ENCODE data around the gene NPAS3. TPM values are rescaled to one million over a fixed set of nuclear protein-coding genes. Genes with fewer than 3 reads are reported as not detected.

NPAS3 gene
- total RNA-seq, 1 donor from 2014 or later: 2.4 TPM

DNA sequence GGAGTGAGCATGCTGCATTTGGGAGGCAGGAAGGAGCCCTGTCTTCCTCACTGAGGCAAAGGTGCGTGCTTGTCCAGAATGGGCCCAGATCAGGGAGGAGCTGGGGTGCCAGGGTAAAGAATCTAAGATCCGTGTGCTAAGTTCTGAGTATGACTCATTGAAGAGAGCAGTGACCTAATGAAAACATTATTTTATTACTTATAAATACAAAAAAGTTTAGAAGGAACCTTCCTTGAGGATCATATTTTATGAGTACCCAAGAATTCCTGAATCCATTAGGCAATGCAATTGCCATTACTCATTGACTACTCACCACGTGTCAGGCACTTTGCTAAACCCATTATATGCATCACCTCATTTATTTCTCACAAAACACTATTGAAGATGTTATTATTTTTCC, 747.5 kb downstream of the NPAS3 start:
- H3K27ac Mint-ChIP-seq (ENCODE audit: unreplicated experiment): peak overlapping the region; percentile 6
- DNase-seq (ENCODE audit: extremely low spot score, unreplicated experiment): no peak
- no peaks in the 10 kb centered on the region for H3K36me3 Mint-ChIP-seq (ENCODE audit: unreplicated experiment)
- TF ChIP-seq, protein P1, sequence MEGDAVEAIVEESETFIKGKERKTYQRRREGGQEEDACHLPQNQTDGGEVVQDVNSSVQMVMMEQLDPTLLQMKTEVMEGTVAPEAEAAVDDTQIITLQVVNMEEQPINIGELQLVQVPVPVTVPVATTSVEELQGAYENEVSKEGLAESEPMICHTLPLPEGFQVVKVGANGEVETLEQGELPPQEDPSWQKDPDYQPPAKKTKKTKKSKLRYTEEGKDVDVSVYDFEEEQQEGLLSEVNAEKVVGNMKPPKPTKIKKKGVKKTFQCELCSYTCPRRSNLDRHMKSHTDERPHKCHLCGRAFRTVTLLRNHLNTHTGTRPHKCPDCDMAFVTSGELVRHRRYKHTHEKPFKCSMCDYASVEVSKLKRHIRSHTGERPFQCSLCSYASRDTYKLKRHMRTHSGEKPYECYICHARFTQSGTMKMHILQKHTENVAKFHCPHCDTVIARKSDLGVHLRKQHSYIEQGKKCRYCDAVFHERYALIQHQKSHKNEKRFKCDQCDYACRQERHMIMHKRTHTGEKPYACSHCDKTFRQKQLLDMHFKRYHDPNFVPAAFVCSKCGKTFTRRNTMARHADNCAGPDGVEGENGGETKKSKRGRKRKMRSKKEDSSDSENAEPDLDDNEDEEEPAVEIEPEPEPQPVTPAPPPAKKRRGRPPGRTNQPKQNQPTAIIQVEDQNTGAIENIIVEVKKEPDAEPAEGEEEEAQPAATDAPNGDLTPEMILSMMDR (IDR thresholded peaks at IDR 0.05): no peak
- H3K4me1 Mint-ChIP-seq (ENCODE audit: unreplicated experiment): peaks cover 58% of the 10 kb centered on the region
- H3K9me3 Mint-ChIP-seq (ENCODE audit: unreplicated experiment): no peaks in the 10 kb centered on the region
- H3K27me3 Mint-ChIP-seq (ENCODE audit: unreplicated experiment): no peaks in the 10 kb centered on the region
- H3K4me3 Mint-ChIP-seq (ENCODE audit: unreplicated experiment): no peak overlapping the region

DNA sequence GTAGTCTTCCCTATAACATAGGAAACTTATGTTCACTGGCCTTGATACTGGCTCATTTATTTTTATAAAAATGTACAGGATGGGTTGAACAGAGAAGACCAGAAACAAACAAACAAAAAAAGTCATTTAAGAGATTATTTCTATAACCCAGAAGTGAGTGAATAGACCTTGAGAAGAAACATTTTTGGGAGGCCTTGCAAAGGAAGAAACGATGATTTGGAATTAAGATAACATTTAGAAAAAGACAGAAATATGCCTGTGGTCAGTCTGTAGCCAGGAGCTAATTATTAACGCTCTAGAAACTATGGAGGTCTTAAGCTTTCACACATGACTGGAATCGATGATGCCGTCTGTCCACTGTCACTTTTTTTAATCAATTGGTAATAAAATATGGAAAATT, 748.2 kb downstream of the NPAS3 start:
- no peaks in the 10 kb centered on the region for H3K9me3 Mint-ChIP-seq (ENCODE audit: unreplicated experiment)
- peak overlapping the region; percentile 6 for H3K27ac Mint-ChIP-seq (ENCODE audit: unreplicated experiment)
- DNase-seq (ENCODE audit: extremely low spot score, unreplicated experiment): no peak
- TF ChIP-seq, protein P1 (IDR thresholded peaks at IDR 0.05): no peak
- peaks cover 61% of the 10 kb centered on the region for H3K4me1 Mint-ChIP-seq (ENCODE audit: unreplicated experiment)
- no peak overlapping the region for H3K4me3 Mint-ChIP-seq (ENCODE audit: unreplicated experiment)
- no peaks in the 10 kb centered on the region for H3K36me3 Mint-ChIP-seq (ENCODE audit: unreplicated experiment)
- H3K27me3 Mint-ChIP-seq (ENCODE audit: unreplicated experiment): no peaks in the 10 kb centered on the region

DNA sequence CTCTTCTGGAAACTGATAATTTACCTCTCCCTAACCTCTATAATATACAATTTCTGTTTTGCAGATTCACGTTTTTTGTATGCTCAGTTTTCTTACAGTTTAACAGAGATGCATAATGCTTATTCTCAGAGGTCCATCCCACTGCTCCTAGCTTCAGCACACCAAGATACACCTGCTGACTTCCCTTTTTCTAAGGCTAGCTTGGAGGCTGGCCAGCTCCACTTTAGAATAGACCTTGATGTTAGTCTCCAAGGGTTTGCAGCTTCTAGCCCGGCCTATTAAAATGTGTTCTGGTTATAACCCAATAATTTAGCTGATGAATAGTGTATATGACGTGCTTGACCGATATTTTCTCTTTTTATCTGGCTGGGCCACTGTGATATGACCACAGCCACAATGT, 751.0 kb downstream of the NPAS3 start:
- no peak for DNase-seq (ENCODE audit: extremely low spot score, unreplicated experiment)
- H3K27ac Mint-ChIP-seq (ENCODE audit: unreplicated experiment): no peak overlapping the region
- H3K4me1 Mint-ChIP-seq (ENCODE audit: unreplicated experiment): peaks cover 62% of the 10 kb centered on the region
- H3K27me3 Mint-ChIP-seq (ENCODE audit: unreplicated experiment): no peaks in the 10 kb centered on the region
- no peaks in the 10 kb centered on the region for H3K36me3 Mint-ChIP-seq (ENCODE audit: unreplicated experiment)
- no peak overlapping the region for H3K4me3 Mint-ChIP-seq (ENCODE audit: unreplicated experiment)
- TF ChIP-seq, protein P1 (IDR thresholded peaks at IDR 0.05): no peak
- no peaks in the 10 kb centered on the region for H3K9me3 Mint-ChIP-seq (ENCODE audit: unreplicated experiment)

DNA sequence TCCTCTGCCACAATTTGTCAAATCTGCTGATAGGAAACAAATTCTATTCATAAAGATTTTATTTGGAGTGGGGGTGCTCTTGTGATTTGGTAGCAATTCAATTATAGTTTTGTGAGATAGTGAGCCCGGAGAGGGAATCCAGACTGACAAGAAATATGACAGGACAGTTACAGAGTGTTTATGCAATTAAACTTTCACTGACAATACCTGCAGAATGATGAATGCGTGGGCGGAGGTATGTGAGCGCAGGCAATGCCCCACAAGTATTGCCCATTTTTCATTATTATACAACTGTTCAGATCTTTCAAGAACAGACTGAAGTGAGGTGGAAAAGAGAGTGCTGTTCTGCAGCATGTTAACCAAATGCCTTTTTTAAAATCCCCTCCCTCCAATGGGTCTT, 753.2 kb downstream of the NPAS3 start:
- DNase-seq (ENCODE audit: extremely low spot score, unreplicated experiment): no peak
- TF ChIP-seq, protein P1 (IDR thresholded peaks at IDR 0.05): no peak
- no peak overlapping the region for H3K4me3 Mint-ChIP-seq (ENCODE audit: unreplicated experiment)
- no peaks in the 10 kb centered on the region for H3K9me3 Mint-ChIP-seq (ENCODE audit: unreplicated experiment)
- H3K27ac Mint-ChIP-seq (ENCODE audit: unreplicated experiment): no peak overlapping the region
- no peaks in the 10 kb centered on the region for H3K27me3 Mint-ChIP-seq (ENCODE audit: unreplicated experiment)
- H3K4me1 Mint-ChIP-seq (ENCODE audit: unreplicated experiment): peaks cover 52% of the 10 kb centered on the region
- H3K36me3 Mint-ChIP-seq (ENCODE audit: unreplicated experiment): no peaks in the 10 kb centered on the region

DNA sequence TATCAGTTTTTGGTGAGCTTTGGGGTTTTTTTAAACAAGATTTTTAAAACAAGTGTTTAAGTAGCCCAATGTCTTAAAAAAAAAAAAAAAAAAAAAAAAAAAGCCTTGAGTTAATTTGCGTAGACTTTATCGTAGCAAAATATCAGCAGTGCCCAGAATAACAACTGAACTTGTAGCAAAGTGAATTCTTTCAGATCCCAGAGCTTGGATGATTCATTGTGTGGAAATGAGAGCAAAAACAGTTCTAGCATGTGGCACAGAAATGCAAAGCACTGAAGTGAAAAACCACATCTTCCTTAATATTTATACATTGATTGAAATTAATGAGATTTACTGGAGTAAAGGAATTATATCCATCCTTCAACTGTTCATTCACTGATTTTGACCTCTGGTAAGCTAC, 754.1 kb downstream of the NPAS3 start:
- Mint-ChIP-seq H3K36me3 (ENCODE audit: unreplicated experiment) (no peaks in the 10 kb centered on the region), H3K4me1 (ENCODE audit: unreplicated experiment) (peaks cover 51% of the 10 kb centered on the region), H3K4me3 (ENCODE audit: unreplicated experiment) (peak overlapping the region; percentile 20), H3K27ac (ENCODE audit: unreplicated experiment) (peak overlapping the region; percentile 88), H3K27me3 (ENCODE audit: unreplicated experiment) (no peaks in the 10 kb centered on the region), H3K9me3 (ENCODE audit: unreplicated experiment) (no peaks in the 10 kb centered on the region)
- TF ChIP-seq, protein P1 (IDR thresholded peaks at IDR 0.05): no peak
- no peak for DNase-seq (ENCODE audit: extremely low spot score, unreplicated experiment)
